NCI-H510A (cell line): ENCODE results near the gene KIAA0586.
A peak's percentile ranks its signal among the peaks of the same experiment; 100 is the strongest.
"Not testable (repeated sequence)": the region's sequence is repeated elsewhere in the genome, so short reads cannot be mapped to it uniquely, and the experiment has no call there.

ENCODE experiments used
- DNase-seq: peaks from one replicate; lab custom pipeline; 2025; lab: John Stamatoyannopoulos, UW

The KIAA0586 gene

GRCh38 chr14:58427281-58428117, at the start of gene KIAA0586, which contains the start of gene TIMM9:
Gene KIAA0586, plus strand, starts transcription at chr14:58427719. Its CDS starts 546 bp downstream, at chr14:58428265.
Gene TIMM9, minus strand, starts transcription at chr14:58427531. Its CDS starts 15,586 bp downstream, at chr14:58411945.
- peak; percentile 88 for DNase-seq

GRCh38 chr14:58390830-58391229, 36.7 kb upstream of the KIAA0586 start:
- no peak for DNase-seq

GRCh38 chr14:58395562-58395811, 32.0 kb upstream of the KIAA0586 start:
- DNase-seq, result no peak

GRCh38 chr14:58395812-58396788, 31.4 kb upstream of the KIAA0586 start, which contains the start of gene TOMM20L:
Gene TOMM20L, plus strand, starts transcription at chr14:58395930. Its CDS starts 28 bp downstream, at chr14:58395958.
- DNase-seq, result peak; percentile 57

GRCh38 chr14:58397156-58397555, 30.4 kb upstream of the KIAA0586 start:
- DNase-seq, result no peak

- no peak for DNase-seq
Measured at GRCh38 chr14:58398495-58398894, 29.0 kb upstream of the KIAA0586 start.

GRCh38 chr14:58398895-58399294, 28.6 kb upstream of the KIAA0586 start:
- no peak for DNase-seq

GRCh38 chr14:58401587-58401986, 25.9 kb upstream of the KIAA0586 start:
- no peak for DNase-seq

GRCh38 chr14:58408681-58409215, 18.8 kb upstream of the KIAA0586 start:
- DNase-seq, result no peak

GRCh38 chr14:58414845-58415244, 12.7 kb upstream of the KIAA0586 start:
- DNase-seq, result no peak

- DNase-seq, result no peak
Measured at GRCh38 chr14:58415636-58416547, 11.6 kb upstream of the KIAA0586 start.

GRCh38 chr14:58416934-58417333, 10.6 kb upstream of the KIAA0586 start:
- DNase-seq, result not testable (repeated sequence)

GRCh38 chr14:58426670-58427280, 744 bp upstream of the KIAA0586 start:
- peak; percentile 66 for DNase-seq

- peak; percentile 16 for DNase-seq
Measured at GRCh38 chr14:58428118-58428683, 682 bp downstream of the KIAA0586 start.

GRCh38 chr14:58430156-58430555, 2.6 kb downstream of the KIAA0586 start:
- no peak for DNase-seq

- DNase-seq, result no peak
Measured at GRCh38 chr14:58439476-58439875, 12.0 kb downstream of the KIAA0586 start.

- no peak for DNase-seq
Measured at GRCh38 chr14:58444627-58445026, 17.1 kb downstream of the KIAA0586 start.

GRCh38 chr14:58455593-58456265, 28.2 kb downstream of the KIAA0586 start:
- DNase-seq, result no peak

- DNase-seq, result no peak
Measured at GRCh38 chr14:58460772-58461171, 33.3 kb downstream of the KIAA0586 start.

- no peak for DNase-seq
Measured at GRCh38 chr14:58463147-58463546, 35.6 kb downstream of the KIAA0586 start.
